22Rv1 (cell line): ENCODE measurements around the gene CAPN10.

Source experiments
- CTCF ChIP-seq: fragments of 450-650 bp; IDR thresholded peaks from 2 replicates; pipeline ENCODE4 v1.5.1; 2017; ENCODE audit warnings: mild to moderate bottlenecking
- ZFX ChIP-seq: fragments of 450-650 bp; IDR thresholded peaks from 2 replicates; pipeline ENCODE4 v1.6.1; 2017; ENCODE audit warnings: antibody characterized with exemption, borderline replicate concordance

GRCh38 chr2:240596491-240596931, 10.0 kb downstream of the CAPN10 start:
- TF ChIP-seq CTCF: no peak
- TF ChIP-seq ZFX: no peak
